B cell (primary cell): ENCODE data around the gene COG3. TPM values are rescaled to one million over a fixed set of nuclear protein-coding genes. Genes with fewer than 3 reads are reported as not detected.

Experiments used
- ATAC-seq: fragments of 200-7000 bp; cut with Tn5 transposase; one replicate; pipeline ENCODE4 v1.10.0; 2021; ENCODE audit warnings: low read depth, mild to moderate bottlenecking, moderate number of reproducible peaks, moderate library complexity
- CTCF ChIA-PET: fragments of 350-600 bp; sonication (Branson Sonifier 250); formaldehyde crosslinking; loops from one replicate; lab custom pipeline; 2021; ENCODE audit warnings: antibody characterized with exemption, inconsistent platforms; lab: Charles Lee
- POLR2A ChIA-PET: fragments of 350-600 bp; sonication (Branson Sonifier 250); formaldehyde crosslinking; loops from one replicate; lab custom pipeline; 2021; ENCODE audit warnings: antibody characterized with exemption; lab: Charles Lee
- DNase-seq: peaks from one replicate; pipeline ENCODE4 v3.0.0; 2013
- H2AFZ ChIP-seq: 2 replicates; pipeline ENCODE4 v1.6.1; 2012; ENCODE audit warnings: mild to moderate bottlenecking, low read depth, low read length; ENCODE audit not compliant: insufficient read depth, poor library complexity, severe bottlenecking
- H3K27ac ChIP-seq, 2 donors: 1 replicate in 1 of 2; 2 replicates in 1 of 2; pipeline ENCODE4 v1.5.1; 2012 to 2013; ENCODE audit warnings: low read length in 2 of 2, mild to moderate bottlenecking in 2 of 2, moderate library complexity in 1 of 2
- H3K27me3 ChIP-seq, 4 experiments: fragments of 200-600 bp in 1 of 4; sonication (generic) in 1 of 4; replicated peaks in 1 of 4; 1 replicate in 2 of 4; 2 replicates in 2 of 4; pipeline versions ENCODE4 v1.6.1 to v1.7.0; 2013 to 2016; ENCODE audit warnings: low read length in 3 of 4, mild to moderate bottlenecking in 2 of 4, mixed read lengths in 1 of 4, moderate library complexity in 1 of 4; ENCODE audit not compliant: insufficient read depth in 4 of 4, control insufficient read depth in 3 of 4; ENCODE audit errors: control extremely low read depth in 1 of 4
- H3K36me3 ChIP-seq, 2 experiments: replicated peaks in 1 of 2; 1 replicate in 1 of 2; 2 replicates in 1 of 2; pipeline versions ENCODE4 v1.6.1 to v1.7.1; 2013; ENCODE audit warnings: low read length in 1 of 2; ENCODE audit not compliant: insufficient read depth in 2 of 2, control insufficient read depth in 1 of 2; ENCODE audit errors: control extremely low read depth in 1 of 2, extremely low read depth in 1 of 2
- H3K4me1 ChIP-seq, 2 donors: fragments of 200-600 bp in 1 of 2; sonication (generic) in 1 of 2; 1 replicate in 1 of 2; 2 replicates in 1 of 2; pipeline versions ENCODE4 v1.5.1 to v1.6.1; 2013 to 2017; ENCODE audit warnings: low read length in 2 of 2; ENCODE audit not compliant: control insufficient read depth in 2 of 2, insufficient read depth in 2 of 2
- H3K4me2 ChIP-seq: replicated peaks from 2 replicates; pipeline ENCODE3; 2012; ENCODE audit warnings: mild to moderate bottlenecking, low read depth, low read length; ENCODE audit not compliant: poor library complexity, severe bottlenecking
- H3K4me3 ChIP-seq, 5 experiments: fragments of 200-600 bp in 1 of 5; sonication (generic) in 1 of 5; 1 replicate in 3 of 5; 2 replicates in 2 of 5; pipeline versions ENCODE4 v1.5.1 to v1.7.0; 2011 to 2016; ENCODE audit warnings: low read length in 4 of 5, mild to moderate bottlenecking in 4 of 5, low read depth in 2 of 5, control low read depth in 1 of 5, moderate library complexity in 1 of 5; ENCODE audit not compliant: insufficient read depth in 1 of 5; ENCODE audit errors: control extremely low read depth in 1 of 5, extremely low read depth in 1 of 5
- H3K79me2 ChIP-seq: fragments of 200-600 bp; sonication (generic); one replicate; pipeline ENCODE4 v1.6.0; 2016; ENCODE audit warnings: low read length; ENCODE audit not compliant: control insufficient read depth, insufficient read depth
- H3K9ac ChIP-seq: fragments of 200-600 bp; sonication (generic); 2 replicates; pipeline ENCODE4 v1.6.1; 2017; ENCODE audit warnings: mild to moderate bottlenecking, low read length, moderate library complexity
- H3K9me3 ChIP-seq, 3 donors: one replicate each; pipeline versions ENCODE4 v1.6.1 to v1.7.1; 2013; ENCODE audit warnings: low read length in 2 of 3; ENCODE audit not compliant: control insufficient read depth in 2 of 3, insufficient read depth in 1 of 3; ENCODE audit errors: control extremely low read depth in 1 of 3
- H4K20me1 ChIP-seq: 2 replicates; pipeline ENCODE4 v1.6.0; 2012; ENCODE audit warnings: mild to moderate bottlenecking, low read length; ENCODE audit not compliant: insufficient read depth, control insufficient read depth, poor library complexity, severe bottlenecking
- H3K27ac Mint-ChIP-seq: one replicate; pipeline ENCODE4 v1.8.0; 2021; ENCODE audit warnings: mixed read lengths
- H3K27me3 Mint-ChIP-seq: one replicate; pipeline ENCODE4 v1.8.0; 2021; ENCODE audit warnings: mixed read lengths
- H3K4me1 Mint-ChIP-seq: one replicate; pipeline ENCODE4 v1.8.0; 2021; ENCODE audit warnings: mixed read lengths
- H3K4me3 Mint-ChIP-seq: one replicate; pipeline ENCODE4 v1.8.0; 2021; ENCODE audit warnings: mixed read lengths
- H3K9me3 Mint-ChIP-seq: one replicate; pipeline ENCODE4 v1.8.0; 2022; ENCODE audit warnings: mixed read lengths; ENCODE audit not compliant: insufficient read depth
- EZH2 ChIP-seq: IDR thresholded peaks from 2 replicates; pipeline ENCODE4 v1.6.1; 2012; ENCODE audit warnings: borderline replicate concordance, low read depth, mild to moderate bottlenecking, moderate library complexity, low read length; ENCODE audit not compliant: insufficient read depth, poor library complexity, severe bottlenecking
- WGBS: methylation state at CpG from one replicate; pipeline ENCODE4 v1.1.5; 2013; ENCODE audit warnings: missing lambda C conversion rate; ENCODE audit not compliant: insufficient coverage; 5-methylcytosine and 5-hydroxymethylcytosine counted together
- intact Hi-C: fragments of 100-400 bp; cut with micrococcal nuclease; formaldehyde crosslinking; loops from one replicate; pipeline ENCODE4 v1.10.0; 2022
- polyA minus RNA-seq: library from RNA; depleted of rRNA, polyadenylated mRNA; stranded (reverse); fragments of >200 nt; gene quantifications from 2 replicates; pipeline ENCODE4 v1.2.3, GENCODE V29; 2012
- polyA plus RNA-seq: library from polyadenylated mRNA; depleted of rRNA; stranded (reverse); fragments of >200 nt; gene quantifications from 2 replicates; pipeline ENCODE4 v1.2.3, GENCODE V29; 2012
- total RNA-seq, 2 donors: library from RNA; stranded (reverse); fragments of 120-200 nt in 1 of 2; gene quantifications; 1 replicate in 1 of 2; 2 replicates in 1 of 2; pipeline versions ENCODE4 v1.2.3 to v1.2.4, GENCODE V29; 2013 to 2022
- TF ChIP-seq, protein P1 (sequence below): fragments of 200-600 bp; IDR thresholded peaks from one replicate; pipeline ENCODE4 v1.8.0; 2022; ENCODE audit warnings: antibody characterized with exemption, mild to moderate bottlenecking

COG3 gene, protein sequence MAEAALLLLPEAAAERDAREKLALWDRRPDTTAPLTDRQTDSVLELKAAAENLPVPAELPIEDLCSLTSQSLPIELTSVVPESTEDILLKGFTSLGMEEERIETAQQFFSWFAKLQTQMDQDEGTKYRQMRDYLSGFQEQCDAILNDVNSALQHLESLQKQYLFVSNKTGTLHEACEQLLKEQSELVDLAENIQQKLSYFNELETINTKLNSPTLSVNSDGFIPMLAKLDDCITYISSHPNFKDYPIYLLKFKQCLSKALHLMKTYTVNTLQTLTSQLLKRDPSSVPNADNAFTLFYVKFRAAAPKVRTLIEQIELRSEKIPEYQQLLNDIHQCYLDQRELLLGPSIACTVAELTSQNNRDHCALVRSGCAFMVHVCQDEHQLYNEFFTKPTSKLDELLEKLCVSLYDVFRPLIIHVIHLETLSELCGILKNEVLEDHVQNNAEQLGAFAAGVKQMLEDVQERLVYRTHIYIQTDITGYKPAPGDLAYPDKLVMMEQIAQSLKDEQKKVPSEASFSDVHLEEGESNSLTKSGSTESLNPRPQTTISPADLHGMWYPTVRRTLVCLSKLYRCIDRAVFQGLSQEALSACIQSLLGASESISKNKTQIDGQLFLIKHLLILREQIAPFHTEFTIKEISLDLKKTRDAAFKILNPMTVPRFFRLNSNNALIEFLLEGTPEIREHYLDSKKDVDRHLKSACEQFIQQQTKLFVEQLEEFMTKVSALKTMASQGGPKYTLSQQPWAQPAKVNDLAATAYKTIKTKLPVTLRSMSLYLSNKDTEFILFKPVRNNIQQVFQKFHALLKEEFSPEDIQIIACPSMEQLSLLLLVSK
- 37.3 and 41.5 TPM in 2 replicates for total RNA-seq
- total RNA-seq (2013), result 37.3 TPM
- polyA plus RNA-seq, result 29.5 and 35.2 TPM in 2 replicates
- 42.0 and 43.5 TPM in 2 replicates for polyA minus RNA-seq

- ChIA-PET CTCF (interaction anchor here (0.6 to 2.1 kb wide), 7 partner anchors 16 to 95 kb away, joined by 3 to 13 read pairs (median 4); partner anchors contain the start of gene SLC25A30), POLR2A (interaction anchor here (0.7 to 1.4 kb wide), 3 partner anchors 9 to 124 kb away, joined by 3 to 12 read pairs (median 3); partner anchors contain the start of genes SLC25A30 and TPT1)
- Histone ChIP-seq H3K79me2 (peaks cover 37% of the 10 kb centered on the region), H2AFZ (peak within 1 kb of the TSS; percentile 80), H3K4me2 (peak within 1 kb of the TSS; percentile 79), H3K4me3 (peak within 1 kb of the TSS; percentile 74 to 96 (median 88)), H3K27ac (peak within 1 kb of the TSS; percentile 78 to 83), H3K27me3 (no peaks in the 10 kb centered on the region), H3K36me3 (no peaks in the 10 kb centered on the region), H3K9me3 (no peaks in the 10 kb centered on the region), H3K9ac (peak within 1 kb of the TSS; percentile 84), H4K20me1 (no peaks in the 10 kb centered on the region), H3K4me1 (peaks cover 12 to 21% of the 10 kb centered on the region in 2 donors)
- peak within 1 kb of the TSS; percentile 91 for H3K27ac Mint-ChIP-seq
- peaks cover 38% of the 10 kb centered on the region for H3K4me1 Mint-ChIP-seq
- H3K27me3 Mint-ChIP-seq, result no peaks in the 10 kb centered on the region
- H3K9me3 Mint-ChIP-seq, result no peaks in the 10 kb centered on the region
- intact Hi-C loops, result loop anchor here (1.0 to 10.0 kb wide), 5 partner anchors 47 to 888 kb away; partner anchors contain the start of genes GTF2F2, SLC25A30, TPT1 and TSC22D1
- DNase-seq, result peak; percentile 96
- WGBS, result under 1% methylated on average over 59 of the region's 63 CpGs
- peak; percentile 96 for ATAC-seq
- peak within 1 kb of the TSS; percentile 91 for H3K4me3 Mint-ChIP-seq
- TF ChIP-seq, protein P1, sequence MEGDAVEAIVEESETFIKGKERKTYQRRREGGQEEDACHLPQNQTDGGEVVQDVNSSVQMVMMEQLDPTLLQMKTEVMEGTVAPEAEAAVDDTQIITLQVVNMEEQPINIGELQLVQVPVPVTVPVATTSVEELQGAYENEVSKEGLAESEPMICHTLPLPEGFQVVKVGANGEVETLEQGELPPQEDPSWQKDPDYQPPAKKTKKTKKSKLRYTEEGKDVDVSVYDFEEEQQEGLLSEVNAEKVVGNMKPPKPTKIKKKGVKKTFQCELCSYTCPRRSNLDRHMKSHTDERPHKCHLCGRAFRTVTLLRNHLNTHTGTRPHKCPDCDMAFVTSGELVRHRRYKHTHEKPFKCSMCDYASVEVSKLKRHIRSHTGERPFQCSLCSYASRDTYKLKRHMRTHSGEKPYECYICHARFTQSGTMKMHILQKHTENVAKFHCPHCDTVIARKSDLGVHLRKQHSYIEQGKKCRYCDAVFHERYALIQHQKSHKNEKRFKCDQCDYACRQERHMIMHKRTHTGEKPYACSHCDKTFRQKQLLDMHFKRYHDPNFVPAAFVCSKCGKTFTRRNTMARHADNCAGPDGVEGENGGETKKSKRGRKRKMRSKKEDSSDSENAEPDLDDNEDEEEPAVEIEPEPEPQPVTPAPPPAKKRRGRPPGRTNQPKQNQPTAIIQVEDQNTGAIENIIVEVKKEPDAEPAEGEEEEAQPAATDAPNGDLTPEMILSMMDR, result peak; percentile 56
- no peak for TF ChIP-seq EZH2
Measured at GRCh38 chr13:45464687-45465453, at the start of gene COG3. COG3 (plus strand) TSS chr13:45464939; CDS start chr13:45465037, 98 bp downstream.
